HFFc6 (cell line): ENCODE measurements around the gene SPEG. TPM values are rescaled to one million over a fixed set of nuclear protein-coding genes. Genes with fewer than 3 reads are reported as not detected.

Source experiments
- DNase-seq: peaks from one replicate; pipeline ENCODE4 v3.0.0-alpha.2; 2018
- H3K27ac Mint-ChIP-seq: 2 replicates; pipeline ENCODE4 v1.8.0; 2020; ENCODE audit warnings: mild to moderate bottlenecking, mixed read lengths
- H3K27me3 Mint-ChIP-seq: 2 replicates; pipeline ENCODE4 v1.8.0; 2021; ENCODE audit warnings: mild to moderate bottlenecking, moderate library complexity, mixed read lengths; ENCODE audit not compliant: insufficient read depth
- H3K36me3 Mint-ChIP-seq: 2 replicates; pipeline ENCODE4 v1.8.0; 2021; ENCODE audit warnings: low read depth, mixed read lengths
- H3K4me1 Mint-ChIP-seq: 2 replicates; pipeline ENCODE4 v1.8.0; 2020; ENCODE audit warnings: low read depth, mixed read lengths
- H3K4me3 Mint-ChIP-seq: 2 replicates; pipeline ENCODE4 v1.8.0; 2020; ENCODE audit warnings: mild to moderate bottlenecking, moderate library complexity, mixed read lengths
- H3K9me3 Mint-ChIP-seq: 2 replicates; pipeline ENCODE4 v1.8.0; 2020; ENCODE audit warnings: mild to moderate bottlenecking, mixed read lengths
- total RNA-seq, 6 experiments: library from RNA; stranded (reverse); fragmentation: NEBNext Ultra II Directional; extraction: Animal tissue kit (Norgen Biotek cat#: 25700); gene quantifications; 2 replicates in 1 of 6; 3 replicates in 5 of 6; pipeline ENCODE4 v1.2.3, GENCODE V29; 2021
- TF ChIP-seq, protein P1 (sequence below): fragments of 200-600 bp; sonication (generic); IDR thresholded peaks from 2 replicates; pipeline ENCODE4 v1.5.0; 2021; ENCODE audit warnings: antibody characterized with exemption, mild to moderate bottlenecking

Gene SPEG
- total RNA-seq, 6 experiments from 2014 or later: 80.9 to 89.5 (median 84.7) TPM

DNA sequence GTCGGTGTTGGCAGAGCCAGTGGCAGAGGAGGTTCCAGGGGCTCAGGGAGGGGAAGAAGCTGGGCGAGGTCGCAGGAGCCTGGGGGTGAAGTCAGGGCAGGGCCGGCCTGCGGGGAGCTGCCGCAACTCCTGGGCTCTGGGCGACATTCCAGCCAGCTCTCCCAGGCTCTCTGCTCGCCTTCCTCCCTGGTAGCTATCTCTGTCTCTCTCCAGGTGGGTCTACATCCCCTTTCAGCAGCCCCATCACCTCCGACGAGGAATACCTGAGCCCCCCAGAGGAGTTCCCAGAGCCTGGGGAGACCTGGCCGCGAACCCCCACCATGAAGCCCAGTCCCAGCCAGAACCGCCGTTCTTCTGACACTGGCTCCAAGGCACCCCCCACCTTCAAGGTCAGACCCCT is 27.0 kb downstream of the SPEG start:
- peaks cover 42% of the 10 kb centered on the region for H3K4me1 Mint-ChIP-seq
- H3K9me3 Mint-ChIP-seq: no peaks in the 10 kb centered on the region
- H3K27ac Mint-ChIP-seq: no peak overlapping the region; the same call in 1 of the 2 replicates
- DNase-seq: no peak
- H3K36me3 Mint-ChIP-seq: peaks cover 11% of the 10 kb centered on the region; the same call in 1 of the 2 replicates
- peaks cover 11% of the 10 kb centered on the region for H3K27me3 Mint-ChIP-seq
- H3K4me3 Mint-ChIP-seq: no peak overlapping the region
- TF ChIP-seq, protein P1, sequence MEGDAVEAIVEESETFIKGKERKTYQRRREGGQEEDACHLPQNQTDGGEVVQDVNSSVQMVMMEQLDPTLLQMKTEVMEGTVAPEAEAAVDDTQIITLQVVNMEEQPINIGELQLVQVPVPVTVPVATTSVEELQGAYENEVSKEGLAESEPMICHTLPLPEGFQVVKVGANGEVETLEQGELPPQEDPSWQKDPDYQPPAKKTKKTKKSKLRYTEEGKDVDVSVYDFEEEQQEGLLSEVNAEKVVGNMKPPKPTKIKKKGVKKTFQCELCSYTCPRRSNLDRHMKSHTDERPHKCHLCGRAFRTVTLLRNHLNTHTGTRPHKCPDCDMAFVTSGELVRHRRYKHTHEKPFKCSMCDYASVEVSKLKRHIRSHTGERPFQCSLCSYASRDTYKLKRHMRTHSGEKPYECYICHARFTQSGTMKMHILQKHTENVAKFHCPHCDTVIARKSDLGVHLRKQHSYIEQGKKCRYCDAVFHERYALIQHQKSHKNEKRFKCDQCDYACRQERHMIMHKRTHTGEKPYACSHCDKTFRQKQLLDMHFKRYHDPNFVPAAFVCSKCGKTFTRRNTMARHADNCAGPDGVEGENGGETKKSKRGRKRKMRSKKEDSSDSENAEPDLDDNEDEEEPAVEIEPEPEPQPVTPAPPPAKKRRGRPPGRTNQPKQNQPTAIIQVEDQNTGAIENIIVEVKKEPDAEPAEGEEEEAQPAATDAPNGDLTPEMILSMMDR: no peak

DNA sequence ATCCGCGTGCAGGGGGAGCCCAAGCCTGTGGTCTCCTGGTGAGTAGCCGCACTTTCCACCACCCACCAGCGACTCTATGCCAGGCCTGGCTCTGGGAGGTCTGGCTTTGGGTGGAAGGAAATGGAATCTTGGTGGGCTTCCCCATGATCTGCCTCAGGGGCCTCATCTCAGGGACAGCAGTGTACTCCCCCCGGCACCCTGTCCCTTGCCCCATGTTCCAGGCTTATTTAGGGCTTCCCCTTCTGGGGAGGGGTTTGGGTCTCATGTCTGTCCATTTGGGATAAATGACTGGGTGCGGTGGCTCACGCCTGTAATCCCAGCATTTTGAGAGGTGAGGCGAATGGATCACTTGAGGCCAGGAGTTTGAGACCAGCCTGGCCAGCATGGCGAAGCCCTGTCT is 27.7 kb downstream of the SPEG start:
- Mint-ChIP-seq H3K27me3 (peaks cover 11% of the 10 kb centered on the region), H3K9me3 (no peaks in the 10 kb centered on the region), H3K4me3 (no peak overlapping the region), H3K36me3 (peaks cover 11% of the 10 kb centered on the region; the same call in 1 of the 2 replicates), H3K4me1 (peaks cover 37% of the 10 kb centered on the region), H3K27ac (no peak overlapping the region)
- TF ChIP-seq, protein P1: no peak
- no peak for DNase-seq

DNA sequence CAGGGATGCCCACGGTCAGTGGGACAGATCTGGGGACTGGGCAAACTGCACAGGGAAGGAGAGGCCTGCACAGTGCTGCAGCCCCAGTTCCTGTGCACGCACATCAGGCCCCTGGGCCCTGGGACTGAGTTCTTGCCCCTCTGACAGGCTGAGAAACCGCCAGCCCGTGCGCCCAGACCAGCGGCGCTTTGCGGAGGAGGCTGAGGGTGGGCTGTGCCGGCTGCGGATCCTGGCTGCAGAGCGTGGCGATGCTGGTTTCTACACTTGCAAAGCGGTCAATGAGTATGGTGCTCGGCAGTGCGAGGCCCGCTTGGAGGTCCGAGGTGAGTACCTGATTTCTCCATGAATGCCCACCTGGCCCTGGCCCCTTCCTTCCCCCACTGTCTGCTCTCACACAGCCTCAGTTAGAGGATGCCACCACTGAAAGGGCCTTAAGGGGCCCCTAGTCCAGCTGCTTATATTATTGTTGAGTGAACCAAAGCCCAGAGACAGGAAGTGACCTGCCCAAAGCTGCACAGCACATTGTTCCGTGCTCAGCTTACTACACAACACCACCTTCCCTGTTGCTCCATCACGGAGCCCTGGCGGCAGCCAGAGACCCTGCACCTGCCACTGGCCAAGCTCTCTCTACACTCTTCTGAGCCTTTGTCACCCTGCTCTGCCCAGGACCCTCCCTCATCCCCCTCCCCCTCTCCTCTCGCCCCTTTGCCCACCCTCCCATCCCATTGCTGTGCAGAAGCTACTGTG is 29.8 kb downstream of the SPEG start:
- no peak for DNase-seq
- no peak overlapping the region for H3K4me3 Mint-ChIP-seq
- peaks cover 12% of the 10 kb centered on the region for H3K36me3 Mint-ChIP-seq
- peaks cover 30% of the 10 kb centered on the region for H3K4me1 Mint-ChIP-seq
- no peak overlapping the region for H3K27ac Mint-ChIP-seq
- H3K9me3 Mint-ChIP-seq: no peaks in the 10 kb centered on the region
- TF ChIP-seq, protein P1: no peak
- H3K27me3 Mint-ChIP-seq: peaks cover 5% of the 10 kb centered on the region

DNA sequence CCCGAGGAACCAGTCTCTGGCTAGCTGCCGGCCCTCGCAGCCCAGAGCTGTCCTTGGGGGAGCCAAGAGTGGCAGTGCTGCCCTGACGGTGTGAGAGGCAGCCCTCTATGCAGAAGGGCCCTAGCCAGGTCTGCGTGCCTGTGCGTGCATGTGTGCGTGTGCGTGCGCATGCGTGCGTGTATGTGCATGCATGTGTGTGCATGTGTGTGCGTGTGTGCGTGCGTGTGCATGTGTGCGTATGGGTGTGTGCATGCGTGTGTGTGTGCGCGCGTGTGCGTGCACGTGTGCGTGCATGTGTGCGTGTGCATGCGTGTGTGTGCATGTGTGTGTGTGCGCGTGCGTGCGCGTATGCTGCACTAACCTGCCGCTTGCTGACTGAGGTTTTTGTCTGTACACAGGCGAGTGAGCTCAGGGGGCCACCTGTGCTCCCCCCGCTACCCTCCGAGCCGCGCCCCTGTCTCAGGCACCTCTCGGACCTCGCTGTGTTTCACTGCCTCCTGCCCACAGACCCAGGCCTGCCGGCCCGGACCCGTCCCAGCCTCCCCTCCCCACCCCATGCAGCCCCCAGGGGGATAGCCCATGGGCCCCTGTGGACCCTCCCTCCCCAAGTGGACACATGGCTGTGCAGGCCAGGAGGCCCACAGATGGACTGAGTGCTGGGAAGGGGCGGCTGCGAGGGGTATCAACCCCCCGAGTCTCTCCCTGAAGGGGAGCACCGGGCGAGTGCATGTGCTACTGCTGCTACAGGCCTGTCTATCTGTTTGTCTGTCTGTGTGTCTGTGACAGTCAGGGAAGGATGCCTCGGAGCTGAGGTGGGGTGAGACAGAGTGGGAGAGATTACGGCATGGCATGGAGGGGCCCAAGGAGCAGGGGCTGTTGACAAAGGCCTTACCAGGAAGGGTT is 31.3 kb downstream of the SPEG start:
- H3K27ac Mint-ChIP-seq: no peak overlapping the region
- H3K4me3 Mint-ChIP-seq: no peak overlapping the region

More for the DNA sequence above, 31.3 kb downstream of the SPEG start:
- Mint-ChIP-seq H3K4me1 (peaks cover 22% of the 10 kb centered on the region), H3K36me3 (peaks cover 16% of the 10 kb centered on the region), H3K9me3 (no peaks in the 10 kb centered on the region), H3K27me3 (peaks cover 2% of the 10 kb centered on the region)
- DNase-seq: no peak
- TF ChIP-seq, protein P1: no peak
